ENCODE results near the gene FNDC3B.

GRCh38 chr3:172367205-172368105 is 328.1 kb downstream of the FNDC3B start:
- no peak for TF ChIP-seq POLR2AphosphoS5 (IDR thresholded peaks at IDR 0.05; ENCODE audit: insufficient read depth in 1 of 2, low read depth in 1 of 2)
- TF ChIP-seq CTCF (IDR thresholded peaks at IDR 0.05), result no peak

All from vagina (tissue), 2 donors.